ENCODE results near the gene COL25A1. TPM values are rescaled to one million over a fixed set of nuclear protein-coding genes. Genes with fewer than 3 reads are reported as not detected.
"Not testable (repeated sequence)": the region's sequence is repeated elsewhere in the genome, so short reads cannot be mapped to it uniquely, and the experiment has no call there.

COL25A1 gene
- polyA plus RNA-seq, 3 donors = 13.6 to 18.1 (median 14.4) TPM

GRCh38 chr4:109051054-109051453 is 251.4 kb downstream of the COL25A1 start:
- no peak for DNase-seq

GRCh38 chr4:109049926-109050325 is 252.5 kb downstream of the COL25A1 start:
- no peak for DNase-seq

GRCh38 chr4:109046471-109047201 is 255.8 kb downstream of the COL25A1 start:
- DNase-seq = peak; percentile 30

- no peak for DNase-seq
Observed at GRCh38 chr4:109044431-109044830, 258.0 kb downstream of the COL25A1 start.

GRCh38 chr4:109043286-109043685 is 259.2 kb downstream of the COL25A1 start:
- no peak for DNase-seq

GRCh38 chr4:109041463-109042360 is 260.7 kb downstream of the COL25A1 start:
- DNase-seq = no peak

GRCh38 chr4:109040441-109040840 is 262.0 kb downstream of the COL25A1 start:
- DNase-seq = no peak

- no peak for DNase-seq
Observed at GRCh38 chr4:109037026-109037425, 265.4 kb downstream of the COL25A1 start.

GRCh38 chr4:109033993-109034392 is 268.5 kb downstream of the COL25A1 start:
- no peak for DNase-seq

- peak; percentile 27 for DNase-seq
Observed at GRCh38 chr4:109032671-109033070, 269.8 kb downstream of the COL25A1 start.

GRCh38 chr4:109029987-109030386 is 272.5 kb downstream of the COL25A1 start:
- no peak for DNase-seq

- DNase-seq = no peak
Observed at GRCh38 chr4:109027016-109027500, 275.4 kb downstream of the COL25A1 start.

GRCh38 chr4:109026588-109026987 is 275.9 kb downstream of the COL25A1 start:
- no peak for DNase-seq

- no peak for DNase-seq
Observed at GRCh38 chr4:109025471-109026076, 276.9 kb downstream of the COL25A1 start.

- no peak for DNase-seq
Observed at GRCh38 chr4:109022961-109023360, 279.5 kb downstream of the COL25A1 start.

GRCh38 chr4:109021630-109022029 is 280.8 kb downstream of the COL25A1 start:
- DNase-seq = not testable (repeated sequence)

- no peak for DNase-seq
Observed at GRCh38 chr4:109020861-109021260, 281.6 kb downstream of the COL25A1 start.

GRCh38 chr4:109016200-109016599 is 286.3 kb downstream of the COL25A1 start:
- DNase-seq = no peak

- DNase-seq = no peak
Observed at GRCh38 chr4:109015413-109015810, 287.0 kb downstream of the COL25A1 start.

GRCh38 chr4:109014593-109015412 is 287.7 kb downstream of the COL25A1 start:
- no peak for DNase-seq

GRCh38 chr4:109012286-109012880 is 290.1 kb downstream of the COL25A1 start:
- no peak for DNase-seq
